ENCODE measurements around the gene FARSA. TPM values are rescaled to one million over a fixed set of nuclear protein-coding genes. Genes with fewer than 3 reads are reported as not detected.

FARSA gene
- total RNA-seq, 4 donors from 2014 or later: 40.7 to 68.8 (median 62.3) TPM

DNA sequence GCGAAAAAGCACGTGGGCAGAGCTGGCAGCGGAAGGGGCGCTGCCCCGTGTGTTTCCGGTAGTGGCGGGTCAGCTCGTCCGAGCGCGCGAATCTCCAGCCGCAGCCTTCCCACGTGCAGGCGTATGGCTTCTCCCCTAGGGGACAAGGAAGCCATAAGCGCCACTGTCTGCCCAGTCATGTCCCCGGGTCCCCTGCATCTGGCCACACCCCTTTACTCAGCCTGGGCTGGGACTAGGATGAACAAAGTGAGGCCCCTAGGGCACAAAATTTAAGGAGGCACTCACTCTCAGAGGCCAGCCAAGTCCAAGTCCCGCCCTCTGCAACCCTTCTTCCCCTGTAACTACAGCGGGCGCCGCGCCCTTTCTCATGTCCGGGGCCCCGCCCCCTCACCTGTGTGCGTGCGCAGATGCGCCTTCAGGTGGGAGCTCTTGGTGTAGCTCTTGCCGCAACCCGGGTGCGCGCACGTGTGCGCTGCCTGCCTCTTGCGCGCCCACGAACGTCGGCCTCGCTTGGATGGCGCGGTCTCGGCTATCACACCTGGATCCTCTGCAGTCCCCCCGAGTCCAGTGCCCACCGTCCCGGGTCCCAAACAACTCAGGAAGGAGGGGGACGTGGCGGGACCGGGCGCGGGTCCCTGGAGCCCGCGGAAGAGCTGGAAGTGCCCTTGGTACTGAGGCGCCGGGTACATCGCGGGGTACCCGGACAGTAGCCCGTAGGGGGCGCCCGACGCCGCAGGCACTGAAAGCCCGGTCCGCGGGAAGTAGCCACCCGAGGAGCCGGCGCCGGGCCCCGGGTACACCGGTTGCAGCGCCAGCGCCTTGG, 48.4 kb downstream of the FARSA start:
- TF ChIP-seq, protein P1, sequence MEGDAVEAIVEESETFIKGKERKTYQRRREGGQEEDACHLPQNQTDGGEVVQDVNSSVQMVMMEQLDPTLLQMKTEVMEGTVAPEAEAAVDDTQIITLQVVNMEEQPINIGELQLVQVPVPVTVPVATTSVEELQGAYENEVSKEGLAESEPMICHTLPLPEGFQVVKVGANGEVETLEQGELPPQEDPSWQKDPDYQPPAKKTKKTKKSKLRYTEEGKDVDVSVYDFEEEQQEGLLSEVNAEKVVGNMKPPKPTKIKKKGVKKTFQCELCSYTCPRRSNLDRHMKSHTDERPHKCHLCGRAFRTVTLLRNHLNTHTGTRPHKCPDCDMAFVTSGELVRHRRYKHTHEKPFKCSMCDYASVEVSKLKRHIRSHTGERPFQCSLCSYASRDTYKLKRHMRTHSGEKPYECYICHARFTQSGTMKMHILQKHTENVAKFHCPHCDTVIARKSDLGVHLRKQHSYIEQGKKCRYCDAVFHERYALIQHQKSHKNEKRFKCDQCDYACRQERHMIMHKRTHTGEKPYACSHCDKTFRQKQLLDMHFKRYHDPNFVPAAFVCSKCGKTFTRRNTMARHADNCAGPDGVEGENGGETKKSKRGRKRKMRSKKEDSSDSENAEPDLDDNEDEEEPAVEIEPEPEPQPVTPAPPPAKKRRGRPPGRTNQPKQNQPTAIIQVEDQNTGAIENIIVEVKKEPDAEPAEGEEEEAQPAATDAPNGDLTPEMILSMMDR (IDR thresholded peaks at IDR 0.05 in 4 of 5, conservative IDR thresholded peaks at IDR 0.05 in 1 of 5): peak; percentile 28 to 76 (median 61)
- TF ChIP-seq POLR2A (IDR thresholded peaks at IDR 0.05): no peak
- H3K9me3 ChIP-seq: no peaks in the 10 kb centered on the region
- intact Hi-C loops (cut with DNase I; ENCODE audit: low total_unique reads) (loop anchor here (1.0 to 5.0 kb wide), 2 partner anchors 80 to 232 kb away; partner anchors contain the start of genes NACC1 and TRMT1), in situ Hi-C loops (cut with MboI; ENCODE audit: low sequenced_read_pairs in 4 of 4) (loop anchor here in 1 of 4 donors (10.0 kb wide), 1 partner anchor 80 kb away; the partner anchor contains the start of gene DAND5)
- peaks cover 8 to 28% (median 15%) of the 10 kb centered on the region in 3 donors for H3K27me3 ChIP-seq
- H3K27ac ChIP-seq: peak overlapping the region in 1 of 4 donors; percentile 36
- ATAC-seq (no peak), DNase-seq (peak in 1 of 2 donors; percentile 57)
- H3K36me3 ChIP-seq: no peaks in the 10 kb centered on the region
- H3K4me1 ChIP-seq: peaks cover 7 to 32% of the 10 kb centered on the region in 2 donors
- peak overlapping the region; percentile 35 to 64 (median 48) for H3K4me3 ChIP-seq

DNA sequence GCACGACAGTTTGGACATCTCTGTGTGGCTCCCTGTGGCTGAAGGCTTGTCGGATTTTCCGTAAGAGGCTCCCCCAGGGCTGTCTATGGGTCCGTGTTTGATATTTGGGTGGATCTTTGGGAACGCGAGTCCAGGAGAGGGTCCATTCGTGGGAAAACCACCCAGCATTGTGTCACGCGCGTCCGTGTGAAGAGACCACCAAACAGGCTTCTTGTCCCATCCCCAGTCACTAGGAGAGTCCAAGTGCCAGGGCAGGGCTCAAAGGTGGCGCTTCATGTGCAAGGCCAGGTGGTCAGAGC, 48.9 kb downstream of the FARSA start:
- H3K4me3 ChIP-seq: peak overlapping the region in 1 of 4 donors; percentile 64
- TF ChIP-seq, protein P1 (IDR thresholded peaks at IDR 0.05 in 4 of 5, conservative IDR thresholded peaks at IDR 0.05 in 1 of 5): no peak
- TF ChIP-seq POLR2A (IDR thresholded peaks at IDR 0.05): no peak
- in situ Hi-C loops (cut with MboI; ENCODE audit: low sequenced_read_pairs in 4 of 4): loop anchor here in 1 of 4 donors (10.0 kb wide), 1 partner anchor 80 kb away; the partner anchor contains the start of gene DAND5
- no peaks in the 10 kb centered on the region for H3K36me3 ChIP-seq
- H3K27me3 ChIP-seq: peaks cover 8 to 28% (median 15%) of the 10 kb centered on the region in 3 donors
- DNase-seq (no peak), ATAC-seq (no peak)
- intact Hi-C loops (cut with DNase I; ENCODE audit: low total_unique reads): loop anchor here (5.0 kb wide), 1 partner anchor 233 kb away; the partner anchor contains the start of genes NACC1 and TRMT1
- no peaks in the 10 kb centered on the region for H3K9me3 ChIP-seq
- peak overlapping the region in 2 of 4 donors; percentile 93 to 98 for H3K27ac ChIP-seq
- H3K4me1 ChIP-seq: peaks cover 7 to 30% of the 10 kb centered on the region in 2 donors

DNA sequence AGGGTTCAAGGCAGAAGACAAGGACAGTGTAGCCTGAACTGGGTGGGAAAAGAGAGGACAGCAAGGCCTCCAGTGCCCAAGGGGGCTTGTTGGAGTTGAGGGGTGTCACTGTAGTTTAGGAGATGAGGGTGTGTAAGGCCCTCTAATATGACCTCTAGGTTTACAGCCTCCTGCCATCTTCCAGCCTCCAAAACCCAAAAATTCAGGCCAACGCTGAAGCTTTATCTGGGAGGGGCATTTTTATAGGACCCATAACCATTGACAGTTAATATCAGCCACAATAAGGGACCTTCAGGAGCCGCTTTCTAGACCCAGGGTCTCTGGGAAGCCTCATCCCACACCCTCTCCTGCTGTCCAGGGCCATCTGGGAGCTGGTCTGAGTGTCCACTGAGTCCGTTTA, 49.3 kb downstream of the FARSA start:
- H3K27ac ChIP-seq: peak overlapping the region in 3 of 4 donors; percentile 93 to 98 (median 94)
- no peak for ATAC-seq
- in situ Hi-C loops (cut with MboI; ENCODE audit: low sequenced_read_pairs in 4 of 4) (loop anchor here in 1 of 4 donors (10.0 kb wide), 1 partner anchor 81 kb away; the partner anchor contains the start of gene DAND5), intact Hi-C loops (cut with DNase I; ENCODE audit: low total_unique reads) (loop anchor here (5.0 kb wide), 1 partner anchor 233 kb away; the partner anchor contains the start of genes NACC1 and TRMT1)
- H3K9me3 ChIP-seq: no peaks in the 10 kb centered on the region
- TF ChIP-seq, protein P1 (IDR thresholded peaks at IDR 0.05 in 4 of 5, conservative IDR thresholded peaks at IDR 0.05 in 1 of 5): no peak
- no peak for TF ChIP-seq POLR2A (IDR thresholded peaks at IDR 0.05)
- no peak overlapping the region for H3K4me3 ChIP-seq
- H3K27me3 ChIP-seq: peaks cover 8 to 28% (median 15%) of the 10 kb centered on the region in 3 donors
- H3K36me3 ChIP-seq: no peaks in the 10 kb centered on the region
- DNase-seq: no peak
- H3K4me1 ChIP-seq: peaks cover 7 to 30% of the 10 kb centered on the region in 2 donors

DNA sequence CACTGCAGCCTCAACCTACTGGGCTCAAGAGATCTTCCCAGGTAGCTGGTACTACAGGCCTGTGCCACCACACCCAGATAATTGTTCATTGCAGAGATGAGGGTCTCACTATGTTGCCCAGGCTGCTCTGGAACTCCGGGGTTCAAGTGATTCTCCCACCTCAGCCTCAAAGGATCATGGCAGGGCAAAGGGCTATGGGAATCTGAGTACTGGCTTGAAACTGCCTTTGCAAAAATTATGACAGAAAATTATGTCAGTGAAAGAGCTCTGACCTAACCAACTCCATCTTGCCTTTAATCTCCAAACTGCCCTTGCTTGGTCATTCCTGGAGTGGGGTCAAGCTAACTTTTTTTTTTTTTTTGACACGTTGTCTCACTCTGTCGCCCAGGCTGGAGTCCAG, 50.9 kb downstream of the FARSA start:
- H3K4me3 ChIP-seq: no peak overlapping the region
- ATAC-seq (no peak), DNase-seq (no peak)
- in situ Hi-C loops (cut with MboI; ENCODE audit: low sequenced_read_pairs in 4 of 4): loop anchor here in 1 of 4 donors (10.0 kb wide), 1 partner anchor 82 kb away; the partner anchor contains the start of gene DAND5
- H3K9me3 ChIP-seq: no peaks in the 10 kb centered on the region
- H3K36me3 ChIP-seq: peaks cover 0 to 7% of the 10 kb centered on the region in 2 donors
- H3K4me1 ChIP-seq: peaks cover 7 to 30% of the 10 kb centered on the region in 2 donors
- intact Hi-C loops (cut with DNase I; ENCODE audit: low total_unique reads): loop anchor here (5.0 kb wide), 1 partner anchor 235 kb away; the partner anchor contains the start of genes NACC1 and TRMT1
- TF ChIP-seq POLR2A (IDR thresholded peaks at IDR 0.05): no peak
- TF ChIP-seq, protein P1 (IDR thresholded peaks at IDR 0.05 in 4 of 5, conservative IDR thresholded peaks at IDR 0.05 in 1 of 5): no peak
- H3K27me3 ChIP-seq: peaks cover 8 to 28% (median 15%) of the 10 kb centered on the region in 3 donors
- peak overlapping the region in 3 of 4 donors; percentile 93 to 98 (median 94) for H3K27ac ChIP-seq
